GM19099 (cell line): ENCODE results near the gene RNF17.

Source experiments
- POLR2A ChIP-seq: IDR thresholded peaks from 3 replicates; pipeline ENCODE4 v1.6.1; 2011; ENCODE audit warnings: low read depth; ENCODE audit not compliant: insufficient read length; ENCODE audit errors: extremely low read depth

Gene RNF17, protein sequence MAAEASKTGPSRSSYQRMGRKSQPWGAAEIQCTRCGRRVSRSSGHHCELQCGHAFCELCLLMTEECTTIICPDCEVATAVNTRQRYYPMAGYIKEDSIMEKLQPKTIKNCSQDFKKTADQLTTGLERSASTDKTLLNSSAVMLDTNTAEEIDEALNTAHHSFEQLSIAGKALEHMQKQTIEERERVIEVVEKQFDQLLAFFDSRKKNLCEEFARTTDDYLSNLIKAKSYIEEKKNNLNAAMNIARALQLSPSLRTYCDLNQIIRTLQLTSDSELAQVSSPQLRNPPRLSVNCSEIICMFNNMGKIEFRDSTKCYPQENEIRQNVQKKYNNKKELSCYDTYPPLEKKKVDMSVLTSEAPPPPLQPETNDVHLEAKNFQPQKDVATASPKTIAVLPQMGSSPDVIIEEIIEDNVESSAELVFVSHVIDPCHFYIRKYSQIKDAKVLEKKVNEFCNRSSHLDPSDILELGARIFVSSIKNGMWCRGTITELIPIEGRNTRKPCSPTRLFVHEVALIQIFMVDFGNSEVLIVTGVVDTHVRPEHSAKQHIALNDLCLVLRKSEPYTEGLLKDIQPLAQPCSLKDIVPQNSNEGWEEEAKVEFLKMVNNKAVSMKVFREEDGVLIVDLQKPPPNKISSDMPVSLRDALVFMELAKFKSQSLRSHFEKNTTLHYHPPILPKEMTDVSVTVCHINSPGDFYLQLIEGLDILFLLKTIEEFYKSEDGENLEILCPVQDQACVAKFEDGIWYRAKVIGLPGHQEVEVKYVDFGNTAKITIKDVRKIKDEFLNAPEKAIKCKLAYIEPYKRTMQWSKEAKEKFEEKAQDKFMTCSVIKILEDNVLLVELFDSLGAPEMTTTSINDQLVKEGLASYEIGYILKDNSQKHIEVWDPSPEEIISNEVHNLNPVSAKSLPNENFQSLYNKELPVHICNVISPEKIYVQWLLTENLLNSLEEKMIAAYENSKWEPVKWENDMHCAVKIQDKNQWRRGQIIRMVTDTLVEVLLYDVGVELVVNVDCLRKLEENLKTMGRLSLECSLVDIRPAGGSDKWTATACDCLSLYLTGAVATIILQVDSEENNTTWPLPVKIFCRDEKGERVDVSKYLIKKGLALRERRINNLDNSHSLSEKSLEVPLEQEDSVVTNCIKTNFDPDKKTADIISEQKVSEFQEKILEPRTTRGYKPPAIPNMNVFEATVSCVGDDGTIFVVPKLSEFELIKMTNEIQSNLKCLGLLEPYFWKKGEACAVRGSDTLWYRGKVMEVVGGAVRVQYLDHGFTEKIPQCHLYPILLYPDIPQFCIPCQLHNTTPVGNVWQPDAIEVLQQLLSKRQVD (N-terminal part only)

DNA sequence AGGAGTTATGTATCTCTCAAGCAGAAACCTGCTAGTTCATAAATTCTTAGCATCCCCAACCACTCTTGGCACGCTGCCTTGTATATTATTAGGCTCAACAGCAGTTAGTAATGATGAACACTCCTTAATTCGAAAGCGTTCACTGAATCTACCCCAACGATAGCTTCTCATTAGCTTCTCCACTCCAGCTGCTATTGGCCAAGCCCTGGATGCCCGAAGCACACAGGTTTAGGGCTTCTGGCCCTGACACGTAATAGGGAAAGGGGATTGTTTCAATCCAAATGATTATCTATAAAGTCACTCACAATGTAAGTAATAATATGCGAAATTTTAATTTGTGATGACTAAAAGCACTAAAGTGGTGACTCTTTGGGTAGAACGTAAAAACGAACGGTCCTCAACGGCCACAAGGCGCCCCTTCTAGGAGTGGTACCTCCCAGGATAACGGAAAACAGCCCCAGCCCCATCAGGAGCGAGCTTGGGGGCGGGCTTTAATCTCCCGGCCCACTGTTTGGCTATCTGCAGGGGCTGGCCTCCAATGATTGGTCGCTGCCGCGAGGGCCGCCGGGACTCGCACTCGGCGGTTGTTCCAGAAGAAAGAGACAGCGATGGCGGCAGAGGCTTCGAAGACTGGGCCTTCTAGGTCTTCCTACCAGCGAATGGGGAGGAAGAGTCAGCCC, at the start of gene RNF17:
Gene RNF17, plus strand, starts transcription at position 574 of the 680 bp plus-strand sequence. Its CDS starts 35 bp downstream, at position 609.
- no peak for TF ChIP-seq POLR2A

DNA sequence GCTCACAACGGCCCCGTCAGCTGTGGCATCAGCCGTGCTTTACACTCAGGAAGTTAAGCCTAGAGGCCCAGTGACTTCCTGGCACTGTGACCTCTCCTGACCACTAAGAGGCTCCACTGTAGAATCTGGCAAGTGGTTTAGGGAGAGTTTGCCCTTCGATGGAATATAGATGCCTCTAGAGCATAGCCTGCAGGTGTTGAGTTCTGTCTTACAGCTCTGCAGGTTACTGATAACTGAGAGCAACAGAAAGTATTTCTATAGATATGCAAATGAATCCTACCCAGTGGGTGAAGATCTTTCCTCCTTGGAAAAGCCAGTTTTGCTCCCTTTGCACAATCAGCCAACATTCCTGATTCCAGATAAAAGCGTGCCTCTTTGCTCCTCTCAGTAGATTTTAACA, 48.0 kb upstream of the RNF17 start:
- no peak for TF ChIP-seq POLR2A

DNA sequence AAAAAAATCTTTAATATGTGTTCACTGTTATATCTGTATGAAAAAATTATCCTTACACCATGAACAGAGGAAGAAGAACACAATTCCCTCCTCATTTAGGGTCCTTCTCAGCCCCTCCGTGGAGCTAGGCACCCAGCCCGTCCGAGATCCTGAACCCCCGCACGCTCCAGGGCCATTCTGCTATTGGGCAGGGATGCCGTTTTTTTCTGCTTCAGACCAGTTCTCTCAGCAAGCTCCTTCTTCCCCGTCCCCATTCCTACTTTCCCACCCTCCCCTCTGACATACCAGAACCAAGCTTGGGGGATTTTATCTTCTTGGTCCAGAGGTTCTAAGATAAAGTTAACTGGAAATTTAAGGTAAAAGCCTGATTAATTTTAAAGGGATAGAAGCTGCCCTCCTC, 47.5 kb upstream of the RNF17 start:
- no peak for TF ChIP-seq POLR2A

DNA sequence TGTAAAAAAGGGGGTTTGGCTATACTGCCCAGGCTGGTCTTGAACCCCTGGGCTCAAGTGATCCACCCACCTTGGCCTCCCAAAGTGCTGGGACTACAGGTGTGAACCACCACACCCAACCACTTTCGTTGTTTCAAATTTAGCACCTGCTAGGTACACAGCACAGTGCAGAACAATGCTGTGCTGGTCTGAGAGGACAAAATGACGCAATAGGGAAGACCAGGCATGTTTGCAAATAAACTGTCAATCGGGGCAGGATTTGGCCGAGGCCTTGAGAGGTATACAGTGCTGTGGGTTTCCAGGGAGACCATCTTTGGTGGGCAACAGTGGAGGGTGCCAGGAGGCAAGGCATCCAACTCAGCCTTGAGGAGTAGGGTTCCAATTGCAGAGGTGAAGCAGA, 46.8 kb upstream of the RNF17 start:
- TF ChIP-seq POLR2A = no peak

DNA sequence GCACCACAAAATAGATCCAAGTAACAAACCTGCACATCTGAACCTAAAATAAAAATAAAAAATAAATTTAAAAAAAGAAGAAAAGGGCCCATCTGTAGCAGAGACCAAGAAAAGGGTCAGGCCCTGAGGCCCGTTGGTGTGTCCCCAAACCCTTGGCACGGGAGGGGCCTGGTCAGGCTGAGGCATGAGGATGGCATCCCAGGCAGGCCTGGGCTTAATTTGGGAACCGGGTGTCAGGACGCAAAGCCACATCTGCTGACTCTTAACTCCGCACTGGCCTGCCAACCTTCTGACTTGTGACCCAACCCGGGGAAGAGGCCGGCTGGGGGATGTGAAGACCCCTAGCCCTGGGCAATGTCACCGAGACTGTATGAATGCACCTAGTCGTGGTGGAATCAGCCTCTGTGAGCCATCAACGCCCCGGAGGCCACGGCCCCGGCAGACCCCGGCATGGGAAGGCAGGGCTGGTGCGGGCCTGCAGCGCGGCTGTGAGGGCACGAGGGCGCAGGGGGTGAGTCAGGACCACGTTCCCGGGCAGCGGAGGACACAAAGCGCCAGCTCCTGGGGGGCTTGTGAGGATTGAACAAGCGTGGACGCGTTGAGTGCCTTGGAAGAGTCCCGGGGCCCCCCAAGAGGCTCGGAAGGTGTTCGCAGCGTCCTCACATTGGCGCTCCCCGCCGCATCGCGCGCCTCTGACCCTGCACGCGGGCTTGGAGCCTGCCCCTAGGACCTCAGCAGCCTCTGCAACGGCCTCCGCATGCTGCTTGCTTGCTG, 45.6 kb upstream of the RNF17 start:
- TF ChIP-seq POLR2A = no peak

DNA sequence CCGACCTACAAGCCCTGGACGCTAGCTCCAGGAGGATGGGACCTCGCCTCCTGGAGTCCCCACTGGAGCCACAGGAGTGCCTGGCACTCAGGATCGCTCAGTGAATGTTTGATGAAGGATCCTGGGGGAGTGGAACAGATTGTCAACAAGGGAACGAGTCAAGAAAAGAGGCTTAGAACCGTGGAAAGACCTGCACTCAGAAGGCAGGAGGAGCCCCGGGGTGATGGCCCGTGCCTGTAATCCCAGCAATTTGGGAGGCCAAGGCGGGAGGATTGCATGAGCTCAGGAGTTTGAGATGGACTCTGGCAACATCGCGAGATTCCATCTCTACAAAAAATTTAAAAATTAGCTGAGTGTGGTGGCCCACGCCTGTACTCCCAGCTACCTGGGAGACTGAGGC, 44.8 kb upstream of the RNF17 start:
- no peak for TF ChIP-seq POLR2A

DNA sequence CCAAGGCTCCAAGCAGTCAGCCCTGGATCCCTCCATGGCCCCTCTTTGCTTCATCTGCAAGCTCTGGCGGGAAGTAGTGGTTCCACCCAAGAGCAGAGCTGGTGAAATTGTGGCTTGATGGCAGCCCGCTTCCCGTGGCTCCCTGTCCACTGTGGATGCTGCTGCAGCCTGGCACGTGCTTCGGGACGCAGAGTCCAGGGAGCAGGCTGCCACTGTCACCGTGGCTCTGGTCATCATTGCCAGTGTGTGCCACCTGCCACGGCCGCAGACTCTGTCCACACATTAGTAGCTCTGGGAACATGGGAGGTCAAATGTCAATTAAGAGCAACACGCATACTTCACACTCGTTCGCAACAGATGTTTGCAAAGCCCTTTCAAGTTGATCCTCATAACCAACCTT, 40.8 kb upstream of the RNF17 start:
- no peak for TF ChIP-seq POLR2A

DNA sequence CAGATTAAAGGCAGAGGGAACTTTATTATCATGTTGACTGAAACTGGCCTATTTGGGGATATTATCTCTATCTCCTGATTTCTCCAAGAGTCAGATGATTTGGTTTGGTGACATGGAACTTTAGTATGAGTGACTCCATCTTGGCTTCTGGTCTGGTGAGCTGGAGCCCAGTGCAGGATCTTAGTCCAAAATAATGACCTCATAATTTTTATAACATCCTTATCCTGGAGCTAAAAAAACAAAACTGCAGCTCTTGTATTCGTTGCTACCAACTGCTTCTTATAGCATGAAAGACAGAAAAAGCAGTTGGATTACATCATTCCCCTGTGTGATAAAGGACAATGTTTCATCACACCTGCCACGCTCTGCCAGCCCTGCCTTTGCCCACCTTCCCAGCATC, 39.3 kb upstream of the RNF17 start:
- no peak for TF ChIP-seq POLR2A

DNA sequence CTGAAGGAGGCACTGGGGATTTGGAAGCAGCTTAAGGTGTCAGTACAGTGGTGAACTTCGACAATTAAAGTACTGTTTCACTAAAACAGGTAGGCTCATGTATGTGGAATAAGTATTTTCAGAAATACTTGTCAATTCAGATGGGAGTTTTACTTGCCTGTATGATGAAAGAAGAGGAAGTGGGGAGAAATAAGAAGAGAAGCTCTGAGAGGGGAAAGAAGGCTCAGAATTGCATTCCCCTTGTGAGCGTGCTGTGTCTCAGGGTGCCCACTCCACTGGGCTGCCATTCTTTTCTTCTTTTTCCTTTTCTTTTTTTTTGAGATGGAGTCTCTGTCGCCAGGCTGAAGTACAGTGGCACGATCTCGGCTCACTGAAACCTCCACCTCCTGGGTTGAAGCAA, 38.6 kb upstream of the RNF17 start:
- no peak for TF ChIP-seq POLR2A

DNA sequence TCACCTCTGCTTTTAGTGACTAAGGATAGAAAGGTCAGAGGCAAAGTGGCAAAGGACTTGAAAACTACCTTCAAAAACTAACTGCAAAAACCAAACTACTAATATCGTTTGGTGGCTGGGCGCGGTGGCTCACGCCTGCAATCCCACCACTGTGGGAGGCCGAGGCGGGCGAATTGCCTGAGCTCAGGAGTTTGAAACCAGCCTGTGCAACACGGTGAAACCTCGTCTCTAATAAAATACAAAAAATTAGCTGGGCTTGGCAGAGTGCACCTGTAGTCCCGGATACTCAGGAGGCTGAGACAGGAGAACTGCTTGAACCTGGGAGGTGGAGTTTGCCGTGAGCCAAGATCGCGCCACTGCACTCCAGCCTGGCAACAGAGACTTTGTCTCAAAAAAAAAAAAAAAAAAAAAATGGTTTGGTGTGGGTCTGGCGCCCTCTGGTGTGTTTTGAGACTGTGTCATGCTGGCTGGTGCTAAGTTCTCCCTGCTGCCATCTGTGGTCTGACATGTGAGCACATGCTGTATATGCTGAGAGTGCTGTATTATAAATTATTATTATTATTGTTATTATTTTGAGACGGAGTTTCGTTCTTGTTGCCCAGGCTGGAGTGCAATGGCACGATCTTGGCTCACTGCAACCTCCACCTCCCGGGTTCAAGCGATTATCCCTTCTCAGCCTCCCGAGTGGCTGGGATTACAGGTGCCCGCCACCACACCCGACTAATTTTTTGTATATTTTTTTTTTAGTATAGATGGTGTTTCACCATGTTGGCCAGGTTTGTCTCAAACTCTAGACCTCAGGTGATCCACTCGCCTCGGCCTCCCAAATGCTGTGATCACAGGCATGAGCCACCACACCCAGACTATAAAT, 36.0 kb upstream of the RNF17 start:
- TF ChIP-seq POLR2A = no peak

DNA sequence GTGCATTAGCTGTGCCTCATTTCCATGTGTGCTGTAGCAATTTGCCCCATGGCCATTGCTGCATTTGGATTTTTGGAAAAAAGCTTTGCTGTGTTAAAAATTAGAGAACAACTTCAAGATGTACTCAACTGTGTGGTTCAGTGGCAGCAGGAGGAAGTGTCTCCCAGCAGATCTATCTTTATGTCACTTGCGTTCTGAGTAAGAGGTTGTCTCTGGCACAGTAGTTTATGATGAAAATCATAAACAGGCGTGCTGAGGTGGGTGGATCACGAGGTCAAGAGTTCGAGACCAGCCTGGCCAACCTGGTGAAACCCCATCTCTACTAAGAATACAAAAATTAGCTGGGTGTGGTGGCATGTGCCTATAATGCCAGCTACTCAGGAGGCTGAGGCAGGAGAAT, 29.0 kb upstream of the RNF17 start:
- no peak for TF ChIP-seq POLR2A

DNA sequence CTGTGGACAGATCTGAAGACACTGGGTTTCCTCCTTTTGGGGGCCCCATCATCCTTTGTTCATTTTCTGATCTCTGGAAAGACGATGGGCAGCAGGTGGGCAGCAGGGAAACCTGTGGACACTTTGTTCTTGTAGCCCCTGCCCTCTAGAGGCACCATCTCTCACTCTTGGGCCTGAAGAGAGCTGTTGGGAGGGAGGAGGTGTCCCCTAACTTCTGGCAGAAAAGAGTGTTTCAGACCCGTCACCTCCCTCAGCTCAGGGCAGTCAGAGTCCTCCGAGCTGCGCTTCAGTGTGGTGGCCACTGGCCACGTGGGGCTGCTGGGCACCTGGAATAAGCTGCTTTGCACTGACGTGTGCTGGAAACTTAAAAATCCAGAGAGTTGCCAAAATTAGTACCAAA, 26.9 kb upstream of the RNF17 start:
- TF ChIP-seq POLR2A = no peak

DNA sequence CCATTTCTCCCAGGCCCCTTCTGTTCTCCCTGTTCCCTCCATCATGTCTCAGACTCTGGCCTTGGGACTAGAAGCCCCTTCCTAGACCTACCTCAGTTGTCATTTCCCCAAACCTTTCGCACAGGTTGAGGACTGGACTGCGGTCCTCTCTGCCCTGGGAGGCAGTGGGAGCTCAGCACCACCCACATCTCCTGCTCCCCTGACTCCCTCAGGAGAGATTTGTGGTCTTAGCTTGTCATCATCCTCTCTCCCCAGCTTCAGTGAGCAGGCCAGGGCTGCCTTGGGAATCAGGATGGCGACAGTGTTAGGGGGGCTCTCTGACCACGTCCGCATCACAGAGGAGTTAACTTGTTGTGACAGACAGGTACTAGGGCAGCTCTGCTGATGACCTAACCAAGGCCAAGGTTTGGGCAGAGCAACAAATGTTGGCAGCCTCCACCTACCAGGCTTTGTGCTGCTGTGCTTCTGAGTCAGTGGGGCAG, 25.6 kb upstream of the RNF17 start:
- no peak for TF ChIP-seq POLR2A
